ENCODE data around the gene CCNG2.

The CCNG2 gene

DNA sequence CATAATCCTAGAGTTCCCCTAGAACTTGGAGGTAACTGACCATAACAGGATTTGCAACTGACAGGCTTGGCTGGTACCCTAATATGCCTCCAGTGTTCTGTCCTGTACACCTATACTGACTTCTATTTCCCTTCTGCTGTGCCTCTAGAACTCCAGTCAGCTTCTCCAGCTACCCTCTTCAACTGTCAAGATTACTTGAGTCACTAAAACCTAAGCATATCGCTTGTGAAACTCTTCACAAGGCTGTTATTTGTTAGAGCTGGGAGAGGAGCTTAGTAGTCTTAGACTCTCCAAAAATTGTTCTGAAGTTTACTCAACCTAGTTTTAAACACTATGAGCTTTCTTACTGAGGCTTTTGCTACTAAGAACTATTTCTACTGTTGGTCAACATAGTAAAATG lies 52.0 kb downstream of the CCNG2 start:
- DNase-seq = no peak

DNA sequence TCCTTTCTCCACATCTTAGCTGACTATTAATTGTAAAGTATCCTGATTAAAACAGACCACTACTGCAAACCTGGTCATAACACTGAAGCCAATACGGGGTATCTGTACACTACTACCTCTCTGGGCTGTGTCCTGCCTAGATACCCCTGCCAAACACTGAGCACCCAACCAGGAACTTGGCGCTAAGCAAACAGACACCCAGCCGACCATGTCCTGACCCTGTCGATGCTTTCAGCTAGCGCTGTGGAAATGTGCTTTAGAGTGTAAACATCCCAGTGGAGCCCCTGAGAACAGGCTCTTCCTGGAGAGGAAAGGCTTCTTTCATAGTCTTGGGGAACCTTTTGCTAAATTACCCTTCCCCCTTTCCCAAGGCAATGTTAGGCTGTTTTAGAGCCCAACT lies 52.9 kb downstream of the CCNG2 start:
- no peak for DNase-seq

DNA sequence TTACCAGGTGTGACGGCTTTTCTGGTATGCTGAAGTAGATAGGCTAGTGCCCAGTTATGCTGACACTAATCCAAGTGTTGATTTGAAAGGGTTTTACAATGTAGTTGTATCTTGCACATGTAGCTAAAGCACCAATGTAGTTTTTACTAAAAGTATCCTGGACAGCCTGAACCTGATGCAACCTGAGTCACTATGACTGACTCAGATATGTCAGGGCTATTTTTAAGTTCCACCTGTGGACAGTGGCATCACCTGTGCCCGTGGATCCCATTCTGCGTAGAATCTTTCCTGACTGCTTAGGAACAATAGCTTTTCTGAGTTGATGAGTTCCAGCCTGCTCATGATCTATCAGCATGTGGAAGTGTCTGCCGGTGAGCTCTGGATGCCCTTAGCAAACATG lies 58.1 kb downstream of the CCNG2 start:
- DNase-seq = no peak

DNA sequence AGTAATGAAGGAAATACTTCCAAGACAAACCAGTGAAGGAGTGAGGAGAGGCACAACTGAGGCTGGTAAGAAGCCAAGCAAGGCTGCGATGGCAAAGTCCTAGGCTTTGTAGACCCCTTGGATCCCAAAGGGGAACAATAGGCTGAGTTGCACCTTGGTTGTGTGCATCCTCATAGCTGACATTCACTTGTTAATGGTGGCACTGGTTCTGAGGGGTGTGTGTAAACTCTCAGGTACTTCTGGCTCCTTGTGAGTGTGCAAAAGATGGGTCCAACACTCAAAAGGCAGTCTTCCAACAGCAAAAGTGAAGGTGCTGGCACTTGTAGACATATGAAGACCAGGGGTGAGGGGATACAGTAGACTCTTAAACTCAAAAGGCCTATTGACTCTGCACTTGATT lies 60.5 kb downstream of the CCNG2 start:
- DNase-seq = no peak

DNA sequence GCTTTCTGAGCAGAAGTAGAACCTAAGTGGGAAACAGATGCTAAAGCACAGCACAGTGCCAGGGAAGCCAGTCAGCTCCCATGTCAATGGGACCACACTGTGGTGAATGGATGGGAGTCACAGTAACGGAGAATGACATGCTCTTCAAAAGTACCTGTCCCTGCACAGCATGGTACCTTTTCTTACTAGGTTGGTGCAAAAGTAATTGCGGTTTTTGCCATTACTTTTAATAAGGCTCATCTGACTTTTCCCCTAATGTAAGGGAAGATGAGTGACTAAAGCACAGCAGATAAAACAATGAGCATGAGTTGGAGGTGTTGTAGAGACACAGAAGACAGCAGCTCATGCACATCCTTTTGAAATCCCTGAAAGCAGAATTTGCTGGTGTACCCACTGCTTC lies 62.3 kb downstream of the CCNG2 start:
- DNase-seq = no peak
